ENCODE data around the gene LYSMD3. TPM values are rescaled to one million over a fixed set of nuclear protein-coding genes. Genes with fewer than 3 reads are reported as not detected.

Gene LYSMD3
- total RNA-seq, 6 donors from 2014 or later: 4.2 to 37.5 (median 18.9) TPM

DNA sequence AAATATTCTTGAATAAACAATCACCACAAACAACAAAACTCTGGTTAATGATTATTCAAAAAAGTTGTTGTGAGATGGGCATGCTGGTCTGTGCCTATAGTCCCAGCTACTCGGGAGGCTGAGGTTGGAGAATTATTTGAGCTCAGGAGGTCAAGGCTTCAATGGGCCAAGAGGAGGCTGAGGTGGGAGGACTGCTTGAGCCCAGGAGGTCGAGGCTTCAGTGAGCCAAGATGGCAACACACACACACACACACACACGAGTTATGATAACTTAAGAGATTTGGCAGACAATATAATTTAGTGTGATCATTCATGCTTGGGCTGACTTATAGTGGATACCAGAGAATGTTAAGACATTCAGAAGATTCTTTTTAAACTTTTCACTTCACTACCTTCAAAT is 14.9 kb downstream of the LYSMD3 start:
- Histone ChIP-seq H3K27ac (no peak overlapping the region), H3K36me3 (peaks cover 0 to 18% (median 7%) of the 10 kb centered on the region in 4 donors), H3K27me3 (no peaks in the 10 kb centered on the region), H3K9me3 (no peaks in the 10 kb centered on the region), H3K4me3 (no peak overlapping the region), H3K4me1 (no peaks in the 10 kb centered on the region)
- ATAC-seq (ENCODE audit: low FRiP score in 2 of 2) (no peak), DNase-seq (no peak)
- WGBS, 2 donors: 89 to 90% methylated on average over 3 of the region's 3 CpGs
- TF ChIP-seq, protein P1, sequence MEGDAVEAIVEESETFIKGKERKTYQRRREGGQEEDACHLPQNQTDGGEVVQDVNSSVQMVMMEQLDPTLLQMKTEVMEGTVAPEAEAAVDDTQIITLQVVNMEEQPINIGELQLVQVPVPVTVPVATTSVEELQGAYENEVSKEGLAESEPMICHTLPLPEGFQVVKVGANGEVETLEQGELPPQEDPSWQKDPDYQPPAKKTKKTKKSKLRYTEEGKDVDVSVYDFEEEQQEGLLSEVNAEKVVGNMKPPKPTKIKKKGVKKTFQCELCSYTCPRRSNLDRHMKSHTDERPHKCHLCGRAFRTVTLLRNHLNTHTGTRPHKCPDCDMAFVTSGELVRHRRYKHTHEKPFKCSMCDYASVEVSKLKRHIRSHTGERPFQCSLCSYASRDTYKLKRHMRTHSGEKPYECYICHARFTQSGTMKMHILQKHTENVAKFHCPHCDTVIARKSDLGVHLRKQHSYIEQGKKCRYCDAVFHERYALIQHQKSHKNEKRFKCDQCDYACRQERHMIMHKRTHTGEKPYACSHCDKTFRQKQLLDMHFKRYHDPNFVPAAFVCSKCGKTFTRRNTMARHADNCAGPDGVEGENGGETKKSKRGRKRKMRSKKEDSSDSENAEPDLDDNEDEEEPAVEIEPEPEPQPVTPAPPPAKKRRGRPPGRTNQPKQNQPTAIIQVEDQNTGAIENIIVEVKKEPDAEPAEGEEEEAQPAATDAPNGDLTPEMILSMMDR (IDR thresholded peaks at IDR 0.05): no peak
- TF ChIP-seq POLR2AphosphoS5 (IDR thresholded peaks at IDR 0.05): no peak
- TF ChIP-seq EP300 (IDR thresholded peaks at IDR 0.05): no peak
- TF ChIP-seq POLR2A (IDR thresholded peaks at IDR 0.05): no peak

DNA sequence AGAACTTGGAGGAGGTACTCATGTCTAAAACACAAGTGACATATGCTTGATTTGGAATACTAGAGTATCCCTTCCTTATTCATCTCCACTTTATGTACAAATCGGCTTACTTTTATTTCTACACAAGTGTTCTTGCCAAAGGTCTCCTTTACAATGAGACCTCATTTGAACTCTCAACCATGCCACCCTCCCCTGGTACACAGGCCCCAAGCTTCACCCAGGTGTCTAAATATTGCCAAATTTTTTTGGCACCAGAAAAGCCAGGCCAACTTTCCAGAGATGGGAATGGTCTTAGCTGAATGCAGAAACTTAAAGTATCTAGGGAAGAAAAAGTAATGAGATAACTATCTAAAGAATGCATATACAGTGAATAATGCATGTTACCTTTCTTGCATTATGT is 18.9 kb downstream of the LYSMD3 start:
- 76 to 79% methylated on average over 1 of the region's 1 CpG for WGBS, 2 donors
- no peak for ATAC-seq (ENCODE audit: low FRiP score in 2 of 2)

DNA sequence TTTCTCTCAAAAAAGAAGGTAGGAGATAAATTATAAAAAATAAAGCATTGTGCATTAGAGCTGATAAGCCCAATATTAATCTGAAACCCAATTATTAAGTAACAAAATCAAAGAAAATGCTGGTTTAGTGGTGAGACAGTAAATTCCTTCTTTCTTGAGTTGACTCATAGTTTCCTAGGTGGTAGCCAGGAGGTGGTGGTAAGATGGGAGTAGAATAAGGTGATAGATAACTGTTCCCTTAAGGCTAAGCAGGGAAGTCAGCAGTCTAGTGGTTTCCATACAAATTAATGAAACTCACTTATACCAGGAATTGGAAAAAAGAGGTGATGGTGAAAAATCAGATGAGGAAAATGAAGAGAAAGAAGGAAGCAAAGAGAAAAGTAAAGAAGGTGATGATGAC is 23.2 kb downstream of the LYSMD3 start:
- H3K27me3 ChIP-seq: no peaks in the 10 kb centered on the region
- no peaks in the 10 kb centered on the region for H3K36me3 ChIP-seq
- DNase-seq: no peak
- H3K9me3 ChIP-seq: no peaks in the 10 kb centered on the region
- TF ChIP-seq EP300 (IDR thresholded peaks at IDR 0.05): no peak
- TF ChIP-seq, protein P1 (IDR thresholded peaks at IDR 0.05): no peak
- no peak for TF ChIP-seq POLR2AphosphoS5 (IDR thresholded peaks at IDR 0.05)
- TF ChIP-seq POLR2A (IDR thresholded peaks at IDR 0.05): no peak
- no peak overlapping the region for H3K4me3 ChIP-seq
- no peak for ATAC-seq (ENCODE audit: low FRiP score in 2 of 2)
- H3K27ac ChIP-seq: no peak overlapping the region
- H3K4me1 ChIP-seq: no peaks in the 10 kb centered on the region

More for the DNA sequence above, 18.9 kb downstream of the LYSMD3 start:
- no peaks in the 10 kb centered on the region for H3K27me3 ChIP-seq
- no peak overlapping the region for H3K4me3 ChIP-seq
- H3K9me3 ChIP-seq: no peaks in the 10 kb centered on the region
- TF ChIP-seq POLR2A (IDR thresholded peaks at IDR 0.05): no peak
- TF ChIP-seq, protein P1 (IDR thresholded peaks at IDR 0.05): no peak
- TF ChIP-seq EP300 (IDR thresholded peaks at IDR 0.05): no peak
- TF ChIP-seq POLR2AphosphoS5 (IDR thresholded peaks at IDR 0.05): no peak
- DNase-seq: no peak
- peaks cover 0 to 3% (median 0%) of the 10 kb centered on the region in 4 donors for H3K36me3 ChIP-seq
- no peak overlapping the region for H3K27ac ChIP-seq
- no peaks in the 10 kb centered on the region for H3K4me1 ChIP-seq

DNA sequence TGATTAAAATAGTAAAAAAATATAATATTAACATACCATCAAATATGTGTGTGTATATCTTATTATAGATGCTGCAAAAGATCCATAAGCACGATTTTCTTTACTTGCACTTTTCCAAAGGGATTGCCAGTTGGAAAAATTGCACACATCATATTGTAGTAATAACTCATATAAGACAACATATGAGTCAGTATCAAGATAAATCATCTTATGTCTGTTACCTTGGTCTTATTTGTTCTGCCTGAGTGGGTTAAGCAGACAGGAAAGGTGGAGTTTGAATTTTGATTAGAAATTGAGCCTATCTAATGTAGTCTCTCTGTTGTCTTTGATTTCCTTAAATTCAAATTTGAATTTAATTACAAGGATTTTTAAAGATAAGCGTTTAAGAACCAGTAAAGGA is 24.6 kb downstream of the LYSMD3 start:
- DNase-seq (no peak), ATAC-seq (ENCODE audit: low FRiP score in 2 of 2) (no peak)
- no peak overlapping the region for H3K27ac ChIP-seq
- no peaks in the 10 kb centered on the region for H3K4me1 ChIP-seq
- H3K36me3 ChIP-seq: no peaks in the 10 kb centered on the region
- WGBS, 2 donors: 89 to 94% methylated on average over 2 of the region's 2 CpGs
- H3K27me3 ChIP-seq: no peaks in the 10 kb centered on the region
- H3K4me3 ChIP-seq: no peak overlapping the region
- no peak for TF ChIP-seq EP300 (IDR thresholded peaks at IDR 0.05)
- TF ChIP-seq, protein P1 (IDR thresholded peaks at IDR 0.05): no peak
- TF ChIP-seq POLR2A (IDR thresholded peaks at IDR 0.05): no peak
- no peak for TF ChIP-seq POLR2AphosphoS5 (IDR thresholded peaks at IDR 0.05)
- H3K9me3 ChIP-seq: no peaks in the 10 kb centered on the region

DNA sequence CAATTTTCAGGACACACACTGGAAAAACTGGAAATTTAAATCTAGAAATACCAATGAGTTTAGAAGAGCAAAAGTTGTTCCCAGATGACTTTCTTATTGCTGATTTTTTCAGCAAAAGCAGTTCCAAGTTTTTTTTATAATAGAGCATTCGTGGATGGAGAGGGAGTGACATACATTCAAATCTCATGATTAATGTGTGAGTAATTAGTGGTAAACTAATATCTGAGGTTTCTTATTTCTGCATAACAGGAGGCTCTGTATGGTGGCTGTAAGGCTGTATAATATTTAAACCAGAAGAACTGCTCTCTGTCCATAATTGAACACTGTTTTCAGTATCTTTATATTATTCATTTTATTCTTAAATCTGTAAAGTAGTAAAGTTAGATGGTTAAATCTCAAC is 25.8 kb downstream of the LYSMD3 start:
- no peaks in the 10 kb centered on the region for H3K4me1 ChIP-seq
- no peak for DNase-seq
- H3K36me3 ChIP-seq: no peaks in the 10 kb centered on the region
- no peak overlapping the region for H3K4me3 ChIP-seq
- no peaks in the 10 kb centered on the region for H3K27me3 ChIP-seq
- WGBS, 2 donors: 86 to 89% methylated on average over 1 of the region's 1 CpG
- H3K9me3 ChIP-seq: no peaks in the 10 kb centered on the region
- TF ChIP-seq POLR2AphosphoS5 (IDR thresholded peaks at IDR 0.05): no peak
- TF ChIP-seq POLR2A (IDR thresholded peaks at IDR 0.05): no peak
- TF ChIP-seq, protein P1 (IDR thresholded peaks at IDR 0.05): no peak
- no peak for TF ChIP-seq EP300 (IDR thresholded peaks at IDR 0.05)
- ATAC-seq (ENCODE audit: low FRiP score in 2 of 2): no peak
- no peak overlapping the region for H3K27ac ChIP-seq
